IMR-90 (cell line): ENCODE measurements around the gene SCARF1. TPM values are rescaled to one million over a fixed set of nuclear protein-coding genes. Genes with fewer than 3 reads are reported as not detected.

Experiments
- ATAC-seq: fragments of 200-7000 bp; cut with Tn5 transposase; 2 replicates; pipeline ENCODE4 v1.9.1; 2020; ENCODE audit warnings: low read depth, mild to moderate bottlenecking, moderate library complexity
- BruUV-seq: library from RNA; stranded (reverse); fragments of 400-500 nt; replicated peaks from 2 replicates; lab custom pipeline; 2021; lab: Mats Ljungman, UMichigan
- CTCF ChIA-PET: fragments of 300-600 bp; formaldehyde crosslinking; extraction: SDS; loops from one replicate; lab custom pipeline; 2021; ENCODE audit warnings: antibody characterized with exemption; lab: Yijun Ruan, JAX
- POLR2A ChIA-PET: fragments of 300-600 bp; sonication (Branson Sonifier 250); formaldehyde crosslinking; loops from one replicate; lab custom pipeline; 2022; ENCODE audit warnings: antibody characterized with exemption; ENCODE audit not compliant: unreplicated experiment; lab: Charles Lee
- DNase-seq: peaks from one replicate; pipeline ENCODE4 v3.0.0; 2013
- H2AFZ ChIP-seq: replicated peaks from 2 replicates; pipeline ENCODE3; 2013; ENCODE audit warnings: low read length, mild to moderate bottlenecking; ENCODE audit not compliant: poor library complexity
- H2AK5ac ChIP-seq: 2 replicates; pipeline ENCODE4 v1.6.1; 2013; ENCODE audit warnings: low read depth, low read length, inconsistent platforms
- H2AK9ac ChIP-seq: replicated peaks from 2 replicates; pipeline ENCODE3; 2013; ENCODE audit warnings: mild to moderate bottlenecking, low read depth, low read length, moderate library complexity; ENCODE audit not compliant: poor library complexity
- H2BK120ac ChIP-seq: 2 replicates; pipeline ENCODE4 v1.6.1; 2013; ENCODE audit warnings: low read depth, low read length, inconsistent platforms
- H2BK15ac ChIP-seq: 3 replicates; pipeline ENCODE4 v1.6.1; 2013; ENCODE audit warnings: low read depth, low read length, inconsistent platforms
- H2BK20ac ChIP-seq: 2 replicates; pipeline ENCODE4 v1.6.1; 2013; ENCODE audit warnings: low read depth, mild to moderate bottlenecking, inconsistent platforms, low read length, moderate library complexity
- H2BK5ac ChIP-seq: 2 replicates; pipeline ENCODE4 v1.6.1; 2013; ENCODE audit warnings: mild to moderate bottlenecking, low read depth, low read length, inconsistent platforms; ENCODE audit not compliant: poor library complexity, severe bottlenecking
- H3K14ac ChIP-seq: replicated peaks from 2 replicates; pipeline ENCODE4 v1.6.1; 2013; ENCODE audit warnings: low read depth, low read length, inconsistent platforms
- H3K18ac ChIP-seq: 2 replicates; pipeline ENCODE4 v1.6.1; 2013; ENCODE audit warnings: low read depth, low read length, control low read depth
- H3K23ac ChIP-seq: 2 replicates; pipeline ENCODE4 v1.6.1; 2013; ENCODE audit warnings: low read depth, low read length, inconsistent platforms
- H3K27ac ChIP-seq: 2 replicates; pipeline ENCODE4 v1.5.1; 2013; ENCODE audit warnings: mild to moderate bottlenecking, control low read depth, low read length; ENCODE audit not compliant: insufficient read depth
- H3K27me3 ChIP-seq: 2 replicates; pipeline ENCODE4 v1.6.1; 2013; ENCODE audit warnings: low read length; ENCODE audit not compliant: control insufficient read depth, insufficient read depth
- H3K36me3 ChIP-seq: 2 replicates; pipeline ENCODE4 v1.6.1; 2013; ENCODE audit warnings: low read length, mixed read lengths; ENCODE audit not compliant: control insufficient read depth, insufficient read depth
- H3K4ac ChIP-seq: 2 replicates; pipeline ENCODE4 v1.6.1; 2013; ENCODE audit warnings: low read depth, low read length, inconsistent platforms
- H3K4me1 ChIP-seq: 2 replicates; pipeline ENCODE4 v1.6.1; 2013; ENCODE audit warnings: low read length, mixed read lengths; ENCODE audit not compliant: control insufficient read depth, insufficient read depth
- H3K4me2 ChIP-seq: 2 replicates; pipeline ENCODE4 v1.6.1; 2013; ENCODE audit warnings: low read depth, mild to moderate bottlenecking, control low read depth, low read length, moderate library complexity
- H3K4me3 ChIP-seq: 2 replicates; pipeline ENCODE4 v1.5.1; 2013; ENCODE audit warnings: low read depth, mild to moderate bottlenecking, control low read depth, low read length, moderate library complexity; ENCODE audit not compliant: insufficient read depth
- H3K56ac ChIP-seq: 2 replicates; pipeline ENCODE4 v1.6.1; 2013; ENCODE audit warnings: low read length, inconsistent platforms; ENCODE audit not compliant: insufficient read depth; ENCODE audit errors: extremely low read depth
- H3K79me1 ChIP-seq, 2 experiments: 2 replicates each; pipeline ENCODE4 v1.6.1; 2013; ENCODE audit warnings: low read length in 2 of 2, inconsistent platforms in 1 of 2, low read depth in 1 of 2
- H3K9ac ChIP-seq: 2 replicates; pipeline ENCODE4 v1.6.1; 2013; ENCODE audit warnings: low read depth, low read length, control low read depth
- H3K9me1 ChIP-seq: 2 replicates; pipeline ENCODE4 v1.6.1; 2013; ENCODE audit warnings: low read length, inconsistent platforms; ENCODE audit not compliant: insufficient read depth
- H3K9me3 ChIP-seq: 2 replicates; pipeline ENCODE4 v1.6.1; 2013; ENCODE audit warnings: low read length; ENCODE audit not compliant: control insufficient read depth, insufficient read depth
- H4K20me1 ChIP-seq: 2 replicates; pipeline ENCODE4 v1.6.1; 2013; ENCODE audit warnings: low read length, inconsistent platforms; ENCODE audit not compliant: insufficient read depth
- H4K5ac ChIP-seq: 2 replicates; pipeline ENCODE4 v1.6.1; 2013; ENCODE audit warnings: mild to moderate bottlenecking, low read depth, low read length, control low read depth
- H4K8ac ChIP-seq, 2 experiments: 2 replicates each; pipeline ENCODE4 v1.6.1; 2013; ENCODE audit warnings: low read depth in 2 of 2, low read length in 2 of 2, control low read depth in 1 of 2, inconsistent platforms in 1 of 2
- H4K91ac ChIP-seq: 2 replicates; pipeline ENCODE4 v1.6.1; 2013; ENCODE audit warnings: low read depth, low read length, inconsistent platforms; ENCODE audit not compliant: insufficient read depth
- BHLHE40 ChIP-seq: fragments of 150-350 bp; IDR thresholded peaks from 2 replicates; pipeline ENCODE4 v1.6.1; 2016; ENCODE audit warnings: mild to moderate bottlenecking, low read depth, low read length
- CEBPB ChIP-seq: IDR thresholded peaks from 2 replicates; pipeline ENCODE4 v1.6.1; 2012; ENCODE audit warnings: low read depth, low read length, improper control_type of control experiment
- MAFK ChIP-seq: IDR thresholded peaks from 2 replicates; pipeline ENCODE4 v1.6.1; 2012; ENCODE audit warnings: low read depth, low read length, improper control_type of control experiment
- NFE2L2 ChIP-seq: fragments of 150-350 bp; IDR thresholded peaks from 2 replicates; pipeline ENCODE4 v1.6.1; 2016; ENCODE audit warnings: low read depth, mild to moderate bottlenecking, low read length
- POLR2A ChIP-seq: IDR thresholded peaks from 2 replicates; pipeline ENCODE4 v1.6.1; 2012; ENCODE audit warnings: mild to moderate bottlenecking, low read depth, low read length
- RAD21 ChIP-seq: IDR thresholded peaks from 2 replicates; pipeline ENCODE4 v1.6.1; 2012; ENCODE audit warnings: low read length, improper control_type of control experiment
- RCOR1 ChIP-seq: IDR thresholded peaks from 2 replicates; pipeline ENCODE4 v1.6.1; 2012; ENCODE audit warnings: mild to moderate bottlenecking, low read length, improper control_type of control experiment; ENCODE audit not compliant: insufficient replicate concordance
- RFX5 ChIP-seq: IDR thresholded peaks from 2 replicates; pipeline ENCODE4 v1.8.0; 2012; ENCODE audit warnings: low read depth, mild to moderate bottlenecking, low read length, moderate library complexity
- WGBS, 2 experiments: methylation state at CpG; one replicate each; pipeline versions ENCODE4 v1.1.5 to v1.1.7; 2013; ENCODE audit warnings: missing lambda C conversion rate in 2 of 2; ENCODE audit not compliant: insufficient read length in 1 of 2; ENCODE audit errors: extremely low coverage in 2 of 2; 5-methylcytosine and 5-hydroxymethylcytosine counted together
- dilution Hi-C: fragments of 300-500 bp; cut with HindIII; formaldehyde crosslinking; loops from one replicate; pipeline ENCODE4 v1.14.3; 2018; ENCODE audit warnings: low sequenced_read_pairs; ENCODE audit not compliant: unreplicated experiment
- in situ Hi-C: fragments of 300-500 bp; cut with MboI; formaldehyde crosslinking; loops from 3 replicates; pipeline ENCODE4 v1.14.3; 2019; ENCODE audit warnings: low sequenced_read_pairs, inconsistent platforms, mixed read lengths
- intact Hi-C: fragments of 100-400 bp; cut with micrococcal nuclease; formaldehyde crosslinking; loops from 2 replicates; pipeline ENCODE4 v1.10.0; 2022
- polyA plus RNA-seq, 3 experiments: library from polyadenylated mRNA; depleted of rRNA; stranded (reverse); fragments of >200 nt; gene quantifications; 2 replicates each; pipeline ENCODE4 v1.2.3, GENCODE V29; 2012; ENCODE audit warnings: low replicate concordance in 1 of 3
- total RNA-seq: library from RNA; depleted of rRNA; stranded (reverse); fragments of >200 nt; gene quantifications from 2 replicates; pipeline ENCODE4 v1.2.3, GENCODE V29; 2012
- TF ChIP-seq, protein P1 (sequence below): fragments of 150-350 bp; IDR thresholded peaks from 2 replicates; pipeline ENCODE4 v1.6.1; 2016; ENCODE audit warnings: low read depth, mild to moderate bottlenecking, low read length, moderate library complexity, borderline replicate concordance
- TF ChIP-seq, protein P2 (sequence below): conservative IDR thresholded peaks from 2 replicates; pipeline ENCODE4 v1.5.1; 2012; ENCODE audit warnings: mild to moderate bottlenecking, low read depth, low read length, improper control_type of control experiment

The SCARF1 gene
- total and polyA plus RNA-seq, 2 of the 4 experiments (the other 2 are of a cell fraction) = 0.18 to 0.43 TPM

DNA sequence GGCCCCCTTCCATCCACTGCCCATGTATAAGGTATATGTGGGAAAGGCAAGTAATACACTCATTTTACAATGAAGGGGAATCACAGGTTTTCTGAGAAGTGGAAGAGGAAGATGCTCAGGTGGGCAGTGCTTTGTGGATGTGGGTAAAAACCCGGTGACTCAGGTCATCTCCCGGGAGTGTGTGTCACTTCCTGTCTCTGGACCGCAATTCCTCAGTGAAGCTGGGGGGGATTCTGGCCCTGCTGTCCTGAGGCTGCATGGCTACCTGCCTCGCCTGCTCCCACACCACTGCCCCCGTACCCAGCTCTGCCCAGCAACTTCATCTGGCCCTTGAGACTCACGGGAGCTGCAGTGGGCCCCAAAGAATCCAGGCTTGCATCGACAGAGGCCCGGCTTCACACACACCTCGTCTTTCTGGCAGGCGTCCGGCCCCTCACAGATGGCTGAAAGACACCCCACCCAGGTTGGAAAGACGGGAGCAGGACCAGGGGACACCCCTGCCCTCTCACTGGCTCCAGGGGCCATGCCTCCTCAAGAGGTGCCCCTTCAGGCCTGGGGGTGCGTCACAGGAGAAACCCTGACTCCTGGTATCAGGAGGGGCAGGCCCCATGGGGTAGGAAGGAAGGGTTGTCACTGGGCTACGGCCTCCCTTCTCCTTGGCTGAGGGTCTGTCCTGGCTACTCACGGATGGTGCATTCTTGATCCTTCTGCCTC, 882 bp downstream of the SCARF1 start (continued):
- TF ChIP-seq RFX5 = no peak

DNA sequence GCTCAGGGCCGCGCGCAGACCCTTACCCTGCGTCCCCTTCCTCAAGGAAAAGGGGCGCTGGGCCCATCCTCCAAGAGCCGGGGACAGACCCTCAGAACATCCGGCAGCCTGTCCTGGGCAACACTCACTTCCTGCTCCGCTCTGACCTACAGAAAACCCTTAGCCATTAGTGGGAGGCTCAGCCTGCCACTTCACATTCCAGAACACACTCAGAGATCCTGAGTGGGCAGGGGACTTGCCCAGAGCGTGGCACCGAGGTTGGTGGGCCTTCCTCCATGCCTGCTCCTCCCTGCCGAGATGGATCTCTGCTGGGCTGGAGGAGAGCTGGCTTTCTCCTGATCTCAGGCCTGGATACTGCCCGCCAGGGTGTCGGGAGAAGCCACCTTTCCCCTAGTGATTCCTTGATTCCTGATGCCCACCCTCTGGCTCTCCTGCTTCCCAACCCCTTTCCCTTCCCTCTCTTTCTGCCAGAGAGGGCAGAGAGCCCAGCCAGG, 1.5 kb downstream of the SCARF1 start:
- peaks cover 14% of the 10 kb centered on the region for H3K9me1 ChIP-seq
- BruUV-seq = no TSS peak
- 60% methylated on average over 5 of the region's 13 CpGs; no CpG with 5 or more reads in 1 of the 2 experiments for WGBS, 2 experiments
- CTCF ChIA-PET = no interaction called here
- in situ Hi-C loops = no loop called here
- no peaks in the 10 kb centered on the region for H3K36me3 ChIP-seq
- ATAC-seq (no peak), DNase-seq (no peak)
- H4K8ac ChIP-seq = peak overlapping the region; percentile 54 to 85; a peak in 3 of 4 replicates
- H3K9me3 ChIP-seq = no peaks in the 10 kb centered on the region
- H3K14ac ChIP-seq = peak overlapping the region; percentile 58; the same call in 1 of the 2 replicates
- no peak overlapping the region for H3K4me3 ChIP-seq
- dilution Hi-C loops = no loop called here
- no peak overlapping the region for H3K27ac ChIP-seq
- peak overlapping the region; percentile 40; the same call in 1 of the 2 replicates for H4K5ac ChIP-seq
- peaks cover 24% of the 10 kb centered on the region for H3K4me1 ChIP-seq
- peak overlapping the region; percentile 65; the same call in 1 of the 3 replicates for H2BK15ac ChIP-seq
- H3K79me1 ChIP-seq = no peaks in the 10 kb centered on the region
- TF ChIP-seq RAD21 = no peak
- TF ChIP-seq MAFK = no peak
- TF ChIP-seq RCOR1 = no peak
- no peak for TF ChIP-seq BHLHE40
- no peak for TF ChIP-seq POLR2A
- TF ChIP-seq, protein P1, sequence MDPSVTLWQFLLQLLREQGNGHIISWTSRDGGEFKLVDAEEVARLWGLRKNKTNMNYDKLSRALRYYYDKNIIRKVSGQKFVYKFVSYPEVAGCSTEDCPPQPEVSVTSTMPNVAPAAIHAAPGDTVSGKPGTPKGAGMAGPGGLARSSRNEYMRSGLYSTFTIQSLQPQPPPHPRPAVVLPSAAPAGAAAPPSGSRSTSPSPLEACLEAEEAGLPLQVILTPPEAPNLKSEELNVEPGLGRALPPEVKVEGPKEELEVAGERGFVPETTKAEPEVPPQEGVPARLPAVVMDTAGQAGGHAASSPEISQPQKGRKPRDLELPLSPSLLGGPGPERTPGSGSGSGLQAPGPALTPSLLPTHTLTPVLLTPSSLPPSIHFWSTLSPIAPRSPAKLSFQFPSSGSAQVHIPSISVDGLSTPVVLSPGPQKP = no peak
- no peak for TF ChIP-seq CEBPB
- TF ChIP-seq NFE2L2 = no peak
- TF ChIP-seq, protein P2, sequence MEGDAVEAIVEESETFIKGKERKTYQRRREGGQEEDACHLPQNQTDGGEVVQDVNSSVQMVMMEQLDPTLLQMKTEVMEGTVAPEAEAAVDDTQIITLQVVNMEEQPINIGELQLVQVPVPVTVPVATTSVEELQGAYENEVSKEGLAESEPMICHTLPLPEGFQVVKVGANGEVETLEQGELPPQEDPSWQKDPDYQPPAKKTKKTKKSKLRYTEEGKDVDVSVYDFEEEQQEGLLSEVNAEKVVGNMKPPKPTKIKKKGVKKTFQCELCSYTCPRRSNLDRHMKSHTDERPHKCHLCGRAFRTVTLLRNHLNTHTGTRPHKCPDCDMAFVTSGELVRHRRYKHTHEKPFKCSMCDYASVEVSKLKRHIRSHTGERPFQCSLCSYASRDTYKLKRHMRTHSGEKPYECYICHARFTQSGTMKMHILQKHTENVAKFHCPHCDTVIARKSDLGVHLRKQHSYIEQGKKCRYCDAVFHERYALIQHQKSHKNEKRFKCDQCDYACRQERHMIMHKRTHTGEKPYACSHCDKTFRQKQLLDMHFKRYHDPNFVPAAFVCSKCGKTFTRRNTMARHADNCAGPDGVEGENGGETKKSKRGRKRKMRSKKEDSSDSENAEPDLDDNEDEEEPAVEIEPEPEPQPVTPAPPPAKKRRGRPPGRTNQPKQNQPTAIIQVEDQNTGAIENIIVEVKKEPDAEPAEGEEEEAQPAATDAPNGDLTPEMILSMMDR = no peak
- no peaks in the 10 kb centered on the region; the same call in 1 of the 2 replicates for H3K27me3 ChIP-seq
- no peak overlapping the region for H3K4me2 ChIP-seq
- peak overlapping the region; percentile 57; the same call in 1 of the 2 replicates for H2BK120ac ChIP-seq
- POLR2A ChIA-PET = no interaction called here
- peak overlapping the region; percentile 78 for H4K91ac ChIP-seq
- H2AK5ac ChIP-seq = peak overlapping the region; percentile 77
- no peak overlapping the region for H3K56ac ChIP-seq
- intact Hi-C loops = no loop called here
- peak overlapping the region; percentile 79 for H2AK9ac ChIP-seq
- H2AFZ ChIP-seq = peak overlapping the region; percentile 81
- H2BK5ac ChIP-seq = no peak overlapping the region
- H3K18ac ChIP-seq = no peak overlapping the region
- peaks cover 8% of the 10 kb centered on the region; the same call in 1 of the 2 replicates for H4K20me1 ChIP-seq
- H2BK20ac ChIP-seq = no peak overlapping the region
- peak overlapping the region; percentile 74; the same call in 1 of the 2 replicates for H3K23ac ChIP-seq
- peak overlapping the region; percentile 76 for H3K4ac ChIP-seq
- H3K9ac ChIP-seq = no peak overlapping the region
